ENCODE data around the gene SNX17.

DNA sequence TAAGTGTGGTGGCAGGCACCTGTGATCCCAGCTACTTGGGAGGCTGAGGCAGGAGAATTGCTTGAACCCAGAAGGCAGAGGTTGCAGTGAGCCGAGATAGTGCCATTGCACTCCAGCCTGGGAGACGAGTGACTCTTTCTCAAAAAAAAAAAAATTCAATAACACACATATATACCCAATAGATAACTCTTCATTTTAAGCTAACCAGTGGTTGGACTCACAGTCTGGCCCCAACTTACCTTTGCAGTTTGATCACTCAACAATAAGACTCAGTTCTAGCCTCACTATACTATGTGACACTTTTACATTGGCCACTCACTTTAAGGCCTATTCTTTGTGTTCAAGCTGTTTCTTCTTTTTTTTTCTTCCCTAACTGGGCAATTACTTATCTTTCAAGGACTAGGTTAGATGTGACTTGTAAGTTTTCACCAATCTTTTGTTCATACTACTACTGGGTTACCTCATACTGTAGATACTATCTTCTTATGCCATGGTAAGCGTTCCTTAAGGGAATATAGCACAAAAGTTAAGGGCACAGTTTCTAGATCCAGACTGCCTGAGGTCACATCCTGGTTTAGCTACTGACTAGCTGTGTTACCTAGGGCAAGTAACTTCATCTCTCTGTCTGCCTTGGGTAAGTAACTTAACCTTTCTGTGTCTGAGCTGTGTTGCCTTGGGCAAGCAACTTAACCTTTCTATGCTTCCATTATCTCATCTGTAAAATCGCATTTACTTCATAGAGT, 7.6 kb upstream of the SNX17 start:
- no peak for TF ChIP-seq POLR2A (IDR thresholded peaks at IDR 0.05)
- TF ChIP-seq, protein P1, sequence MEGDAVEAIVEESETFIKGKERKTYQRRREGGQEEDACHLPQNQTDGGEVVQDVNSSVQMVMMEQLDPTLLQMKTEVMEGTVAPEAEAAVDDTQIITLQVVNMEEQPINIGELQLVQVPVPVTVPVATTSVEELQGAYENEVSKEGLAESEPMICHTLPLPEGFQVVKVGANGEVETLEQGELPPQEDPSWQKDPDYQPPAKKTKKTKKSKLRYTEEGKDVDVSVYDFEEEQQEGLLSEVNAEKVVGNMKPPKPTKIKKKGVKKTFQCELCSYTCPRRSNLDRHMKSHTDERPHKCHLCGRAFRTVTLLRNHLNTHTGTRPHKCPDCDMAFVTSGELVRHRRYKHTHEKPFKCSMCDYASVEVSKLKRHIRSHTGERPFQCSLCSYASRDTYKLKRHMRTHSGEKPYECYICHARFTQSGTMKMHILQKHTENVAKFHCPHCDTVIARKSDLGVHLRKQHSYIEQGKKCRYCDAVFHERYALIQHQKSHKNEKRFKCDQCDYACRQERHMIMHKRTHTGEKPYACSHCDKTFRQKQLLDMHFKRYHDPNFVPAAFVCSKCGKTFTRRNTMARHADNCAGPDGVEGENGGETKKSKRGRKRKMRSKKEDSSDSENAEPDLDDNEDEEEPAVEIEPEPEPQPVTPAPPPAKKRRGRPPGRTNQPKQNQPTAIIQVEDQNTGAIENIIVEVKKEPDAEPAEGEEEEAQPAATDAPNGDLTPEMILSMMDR (IDR thresholded peaks at IDR 0.05 in 4 of 5, conservative IDR thresholded peaks at IDR 0.05 in 1 of 5) = no peak

Data from gastrocnemius medialis (tissue), 4 donors.